Spleen (tissue), 11 donors: ENCODE data around the gene KRT13. TPM values are rescaled to one million over a fixed set of nuclear protein-coding genes. Genes with fewer than 3 reads are reported as not detected.

Experiments used
- DNase-seq: peaks from one replicate; pipeline ENCODE4 v3.0.0-alpha.2; 2020
- H3K27ac ChIP-seq, 8 donors: fragments of 200-600 bp; sonication (generic) in 7 of 8; 1 replicate in 4 of 8; 2 replicates in 4 of 8; pipeline versions ENCODE4 v1.5.0 to v1.8.0; 2016 to 2021; ENCODE audit warnings: inconsistent platforms in 4 of 8, mild to moderate bottlenecking in 4 of 8, moderate library complexity in 1 of 8
- H3K27me3 ChIP-seq, 7 donors: fragments of 200-600 bp; sonication (generic) in 6 of 7; replicated peaks in 1 of 7; 1 replicate in 4 of 7; 2 replicates in 3 of 7; pipeline versions ENCODE4 v1.5.0 to v1.8.0; 2016 to 2021; ENCODE audit warnings: inconsistent platforms in 3 of 7, mild to moderate bottlenecking in 1 of 7
- H3K36me3 ChIP-seq, 6 donors: fragments of 200-600 bp; sonication (generic) in 5 of 6; 1 replicate in 4 of 6; 2 replicates in 2 of 6; pipeline versions ENCODE4 v1.5.0 to v1.8.0; 2016 to 2021; ENCODE audit warnings: inconsistent platforms in 2 of 6
- H3K4me1 ChIP-seq, 6 donors: fragments of 200-600 bp; sonication (generic) in 5 of 6; 1 replicate in 3 of 6; 2 replicates in 3 of 6; pipeline versions ENCODE4 v1.5.0 to v1.8.0; 2016 to 2021; ENCODE audit warnings: inconsistent platforms in 3 of 6
- H3K4me3 ChIP-seq, 8 donors: fragments of 200-600 bp; sonication (generic) in 7 of 8; 1 replicate in 4 of 8; 2 replicates in 4 of 8; pipeline versions ENCODE4 v1.5.0 to v1.8.0; 2016 to 2021; ENCODE audit warnings: inconsistent platforms in 4 of 8, mild to moderate bottlenecking in 4 of 8, moderate library complexity in 2 of 8
- H3K9me3 ChIP-seq, 8 donors: fragments of 200-600 bp; sonication (generic) in 7 of 8; 1 replicate in 4 of 8; 2 replicates in 4 of 8; pipeline versions ENCODE4 v1.5.0 to v1.8.0; 2016 to 2021; ENCODE audit warnings: inconsistent platforms in 4 of 8
- POLR2A ChIP-seq, 3 donors: fragments of 450-650 bp; IDR thresholded peaks; one replicate each; pipeline ENCODE4 v1.5.1; 2017; ENCODE audit warnings: antibody characterized with exemption in 3 of 3, mild to moderate bottlenecking in 1 of 3
- POLR2AphosphoS5 ChIP-seq, 3 donors: sonication (generic); formaldehyde crosslinking; IDR thresholded peaks; one replicate each; pipeline ENCODE4 v1.5.1; 2017; ENCODE audit warnings: antibody characterized with exemption in 3 of 3
- WGBS, 5 donors: extraction: QIAGEN DNeasy Blood & Tissue Kit in 3 of 5; methylation state at CpG; one replicate each; pipeline versions ENCODE4 v1.1.5 to v1.1.7; 2013 to 2018; 5-methylcytosine and 5-hydroxymethylcytosine counted together
- intact Hi-C: fragments of 100-400 bp; cut with DNase I; formaldehyde crosslinking; loops from one replicate; pipeline ENCODE4 v1.15.0; 2023; ENCODE audit warnings: low total_unique reads
- polyA plus RNA-seq, 3 donors: library from polyadenylated mRNA; stranded (reverse); fragments of 200-250 nt; gene quantifications; one replicate each; pipeline ENCODE4 v1.2.1, GENCODE V29; 2013
- total RNA-seq, 7 donors: library from RNA; depleted of rRNA in 3 of 7; stranded (reverse); fragments of >200 nt in 3 of 7; fragmentation: NEBNext Ultra II Directional in 4 of 7; extraction: Animal tissue kit (Norgen Biotek cat#: 25700) in 4 of 7; gene quantifications; one replicate each; pipeline versions ENCODE4 v1.1.0 to v1.2.1, GENCODE V29; 2016 to 2021
- TF ChIP-seq, protein P1 (sequence below), 11 experiments: fragments of 200-600 bp in 7 of 11; fragments of 450-650 bp in 4 of 11; sonication (generic) in 4 of 11; IDR thresholded peaks in 8 of 11; conservative IDR thresholded peaks in 3 of 11; 1 replicate in 7 of 11; 2 replicates in 4 of 11; pipeline versions ENCODE4 v1.4.0 to v1.8.0; 2016 to 2021; ENCODE audit warnings: antibody characterized with exemption in 11 of 11, inconsistent platforms in 4 of 11, mild to moderate bottlenecking in 1 of 11
- donor health status: healthy with polysubstance abuse.
- donor health status: DM: no; HTN: no; CAD: no; lungs with moderate emphysema.
- donor health status: DM: no; HTN: no; CAD: no.
- donor health status: Bipolar disorder and iron deficiency.
- donor health status: healthy.
- donor health status: DM: no; HTN: no; CAD: no.
- donor health status: DM: yes; HTN: yes; CAD: no.

Gene KRT13
- total and polyA plus RNA-seq, 10 donors = 1.6 to 26.4 (median 3.8) TPM; not detected in 7

GRCh38 chr17:41534899-41535546 is 29.6 kb upstream of the KRT13 start:
- intact Hi-C loops = no loop called here
- DNase-seq = no peak
- 58 to 71% (median 64%) methylated on average over 6 to 7 of the region's 7 CpGs for WGBS, 5 donors

GRCh38 chr17:41533613-41534012 is 28.2 kb upstream of the KRT13 start:
- Histone ChIP-seq H3K9me3 (no peaks in the 10 kb centered on the region), H3K27ac (no peak overlapping the region), H3K27me3 (peaks cover 0 to 79% (median 20%) of the 10 kb centered on the region in 7 donors), H3K36me3 (no peaks in the 10 kb centered on the region), H3K4me3 (no peak overlapping the region), H3K4me1 (peaks cover 0 to 5% (median 0%) of the 10 kb centered on the region in 6 donors)
- no peak for DNase-seq
- intact Hi-C loops = no loop called here
- WGBS, 5 donors = 75 to 85% (median 77%) methylated on average over 7 of the region's 7 CpGs
- no peak for TF ChIP-seq POLR2A (IDR thresholded peaks at IDR 0.05)
- TF ChIP-seq, protein P1, sequence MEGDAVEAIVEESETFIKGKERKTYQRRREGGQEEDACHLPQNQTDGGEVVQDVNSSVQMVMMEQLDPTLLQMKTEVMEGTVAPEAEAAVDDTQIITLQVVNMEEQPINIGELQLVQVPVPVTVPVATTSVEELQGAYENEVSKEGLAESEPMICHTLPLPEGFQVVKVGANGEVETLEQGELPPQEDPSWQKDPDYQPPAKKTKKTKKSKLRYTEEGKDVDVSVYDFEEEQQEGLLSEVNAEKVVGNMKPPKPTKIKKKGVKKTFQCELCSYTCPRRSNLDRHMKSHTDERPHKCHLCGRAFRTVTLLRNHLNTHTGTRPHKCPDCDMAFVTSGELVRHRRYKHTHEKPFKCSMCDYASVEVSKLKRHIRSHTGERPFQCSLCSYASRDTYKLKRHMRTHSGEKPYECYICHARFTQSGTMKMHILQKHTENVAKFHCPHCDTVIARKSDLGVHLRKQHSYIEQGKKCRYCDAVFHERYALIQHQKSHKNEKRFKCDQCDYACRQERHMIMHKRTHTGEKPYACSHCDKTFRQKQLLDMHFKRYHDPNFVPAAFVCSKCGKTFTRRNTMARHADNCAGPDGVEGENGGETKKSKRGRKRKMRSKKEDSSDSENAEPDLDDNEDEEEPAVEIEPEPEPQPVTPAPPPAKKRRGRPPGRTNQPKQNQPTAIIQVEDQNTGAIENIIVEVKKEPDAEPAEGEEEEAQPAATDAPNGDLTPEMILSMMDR (IDR thresholded peaks at IDR 0.05 in 8 of 11, conservative IDR thresholded peaks at IDR 0.05 in 3 of 11) = no peak
- TF ChIP-seq POLR2AphosphoS5 (IDR thresholded peaks at IDR 0.05) = no peak

More at GRCh38 chr17:41534899-41535546, 29.6 kb upstream of the KRT13 start:
- Histone ChIP-seq H3K9me3 (no peaks in the 10 kb centered on the region), H3K27me3 (peaks cover 0 to 65% (median 7%) of the 10 kb centered on the region in 7 donors), H3K4me3 (no peak overlapping the region), H3K27ac (no peak overlapping the region), H3K36me3 (no peaks in the 10 kb centered on the region), H3K4me1 (no peaks in the 10 kb centered on the region)
- TF ChIP-seq POLR2AphosphoS5 (IDR thresholded peaks at IDR 0.05) = no peak
- no peak for TF ChIP-seq POLR2A (IDR thresholded peaks at IDR 0.05)
- TF ChIP-seq, protein P1 (IDR thresholded peaks at IDR 0.05 in 8 of 11, conservative IDR thresholded peaks at IDR 0.05 in 3 of 11) = no peak

GRCh38 chr17:41532947-41533570 is 27.6 kb upstream of the KRT13 start:
- intact Hi-C loops = no loop called here
- Histone ChIP-seq H3K4me1 (peaks cover 0 to 11% (median 4%) of the 10 kb centered on the region in 6 donors), H3K27ac (no peak overlapping the region), H3K4me3 (no peak overlapping the region), H3K9me3 (no peaks in the 10 kb centered on the region), H3K27me3 (peaks cover 3 to 85% (median 25%) of the 10 kb centered on the region in 7 donors), H3K36me3 (no peaks in the 10 kb centered on the region)
- no peak for DNase-seq
- WGBS, 5 donors = 76 to 85% (median 78%) methylated on average over 9 of the region's 9 CpGs
- TF ChIP-seq, protein P1 (IDR thresholded peaks at IDR 0.05 in 8 of 11, conservative IDR thresholded peaks at IDR 0.05 in 3 of 11) = no peak
- TF ChIP-seq POLR2A (IDR thresholded peaks at IDR 0.05) (no peak), POLR2AphosphoS5 (IDR thresholded peaks at IDR 0.05) (no peak)

GRCh38 chr17:41531993-41532392 is 26.6 kb upstream of the KRT13 start:
- H3K9me3 ChIP-seq = no peaks in the 10 kb centered on the region
- intact Hi-C loops = no loop called here
- no peak for DNase-seq
- no peak overlapping the region for H3K27ac ChIP-seq
- 45 to 69% (median 55%) methylated on average over 1 of the region's 1 CpG for WGBS, 5 donors
- H3K4me3 ChIP-seq = no peak overlapping the region
- peaks cover 8 to 96% (median 36%) of the 10 kb centered on the region in 7 donors for H3K27me3 ChIP-seq
- H3K4me1 ChIP-seq = peaks cover 4 to 20% (median 14%) of the 10 kb centered on the region in 6 donors
- TF ChIP-seq POLR2AphosphoS5 (IDR thresholded peaks at IDR 0.05) (no peak), POLR2A (IDR thresholded peaks at IDR 0.05) (no peak)
- TF ChIP-seq, protein P1 (IDR thresholded peaks at IDR 0.05 in 8 of 11, conservative IDR thresholded peaks at IDR 0.05 in 3 of 11) = no peak
- H3K36me3 ChIP-seq = no peaks in the 10 kb centered on the region
